Left renal pelvis (tissue), 4 donors: ENCODE measurements around the gene BNIP5. TPM values are rescaled to one million over a fixed set of nuclear protein-coding genes. Genes with fewer than 3 reads are reported as not detected.

ENCODE experiments used
- DNase-seq, 4 donors: peaks; one replicate each; pipeline ENCODE4 v3.0.0-alpha.2; 2013; ENCODE audit warnings: low read depth in 4 of 4, low spot score in 3 of 4
- polyA plus RNA-seq, 4 donors: library from polyadenylated mRNA; unstranded; fragments of 120-200 nt; gene quantifications; one replicate each; pipeline ENCODE4 v1.2.1, GENCODE V29; 2013; ENCODE audit not compliant: insufficient read length in 4 of 4

The BNIP5 gene
- polyA plus RNA-seq, 4 donors: 0.04 to 0.19 (median 0.16) TPM

DNA sequence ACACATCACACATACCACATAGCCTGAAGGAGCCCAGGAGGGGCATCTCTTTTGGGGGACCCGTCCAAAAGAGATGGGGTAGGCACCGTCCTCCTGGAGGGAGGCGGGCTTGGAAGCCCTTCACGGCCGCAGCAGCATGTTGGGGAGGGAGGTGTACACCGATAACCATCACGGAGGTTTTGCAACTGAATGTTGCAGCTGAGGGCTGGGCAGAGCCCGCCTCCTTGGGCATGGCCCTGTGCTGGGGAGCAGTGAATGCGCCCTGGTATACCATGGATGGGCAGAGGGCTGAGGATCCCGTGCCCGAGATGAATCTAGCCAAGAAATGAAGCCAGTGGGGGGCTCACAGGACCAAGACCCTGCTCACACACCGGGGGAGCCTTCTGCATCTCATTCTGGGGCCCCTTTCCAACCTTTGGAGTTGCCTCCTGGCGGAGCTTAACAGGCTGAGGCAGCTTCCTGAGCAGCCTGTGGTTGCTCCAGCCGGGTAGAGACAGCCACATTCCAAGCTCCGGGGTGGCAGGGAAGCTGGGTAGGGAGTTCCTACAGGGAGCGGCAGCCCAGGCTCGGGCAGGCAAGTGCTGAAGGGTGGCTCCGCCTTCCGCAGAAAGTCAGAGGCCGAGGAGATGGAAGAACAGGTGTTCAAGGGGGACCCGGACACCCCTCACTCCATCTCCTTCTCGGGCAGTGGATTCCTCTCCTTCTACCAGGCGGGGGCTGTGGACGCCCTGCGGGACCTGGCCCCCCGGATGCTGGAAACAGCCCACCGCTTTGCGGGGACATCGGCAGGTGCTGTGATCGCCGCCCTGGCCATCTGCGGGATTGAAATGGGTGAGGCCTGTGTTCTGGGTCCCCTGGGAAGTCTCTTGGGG lies 66.6 kb downstream of the BNIP5 start, which contains the start of gene PNPLA1:
Gene PNPLA1 (plus strand): TSS at position 227 of the 872 bp plus-strand sequence. CDS start 400 bp downstream, at position 627.
- DNase-seq: no peak

DNA sequence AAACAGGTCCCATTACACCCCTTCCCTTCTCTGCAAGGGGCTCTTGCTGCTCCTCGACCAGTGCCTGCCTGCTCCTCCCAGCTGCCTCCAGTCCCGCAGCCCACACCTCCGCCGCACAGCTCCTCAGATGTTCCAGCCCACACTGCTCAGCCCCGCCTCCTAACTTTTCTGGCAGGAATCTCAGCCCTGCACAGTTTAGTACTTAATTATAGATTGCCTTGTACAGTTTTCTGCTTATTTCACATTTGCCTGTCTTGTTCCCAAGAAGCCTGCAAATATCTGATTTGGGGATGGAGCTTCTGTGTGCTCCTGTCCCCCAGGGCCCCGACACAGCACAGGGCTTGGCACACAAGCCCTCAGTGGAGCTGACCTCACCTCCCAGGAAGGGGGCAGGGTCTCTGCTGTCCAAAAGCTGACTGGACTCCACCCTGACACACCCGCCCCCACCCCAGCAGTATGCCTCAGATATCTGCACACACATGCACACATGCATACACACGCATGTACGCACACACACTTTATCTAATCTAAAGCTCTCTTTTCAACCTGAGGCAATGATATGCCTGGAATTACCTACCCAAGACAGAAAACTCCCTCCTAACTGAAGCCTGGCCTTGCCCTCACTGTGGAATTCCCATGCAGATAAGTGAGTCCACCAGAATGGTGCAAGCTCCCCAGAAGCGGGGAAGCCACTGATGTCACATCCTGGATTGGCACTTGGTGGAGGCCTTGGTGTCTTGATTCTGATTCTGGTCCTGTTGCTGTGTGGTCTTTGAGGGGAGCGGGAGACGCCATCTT lies 68.0 kb downstream of the BNIP5 start:
- no peak for DNase-seq

DNA sequence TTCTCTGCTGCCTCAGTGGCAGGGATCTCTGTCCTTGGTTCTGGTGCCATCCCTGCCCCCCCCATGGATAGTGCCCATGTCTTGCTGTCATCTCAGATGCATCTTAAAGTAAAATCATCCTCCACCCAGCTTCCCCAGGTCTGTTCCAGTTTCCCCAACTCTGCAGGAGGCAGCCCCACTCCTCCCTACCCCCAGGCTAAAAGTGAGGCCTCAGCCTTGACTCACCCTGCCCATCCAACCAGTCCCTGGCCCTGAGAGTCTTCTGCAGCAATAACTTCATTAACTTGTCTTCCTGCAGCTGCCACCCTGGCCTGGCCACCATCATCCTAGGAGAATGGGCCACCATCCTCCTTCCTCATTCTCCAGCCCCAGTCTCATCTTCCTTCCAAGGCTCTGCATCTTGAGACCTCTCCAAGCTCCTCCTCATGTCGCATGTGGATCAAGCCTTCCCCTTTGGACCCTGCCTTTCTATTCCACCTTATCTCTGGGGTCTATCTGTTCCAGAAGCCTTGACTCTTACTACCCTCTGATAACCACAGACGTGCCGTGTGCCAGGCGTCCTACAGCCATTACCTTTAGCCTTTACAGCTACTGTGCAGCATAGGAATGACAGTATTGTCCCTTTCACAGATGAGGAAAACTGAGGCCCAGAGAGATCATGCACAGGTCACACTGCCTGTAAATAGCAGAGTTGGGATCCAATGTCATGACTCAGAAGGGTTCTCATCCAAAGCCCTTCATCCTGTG lies 68.8 kb downstream of the BNIP5 start:
- no peak for DNase-seq

DNA sequence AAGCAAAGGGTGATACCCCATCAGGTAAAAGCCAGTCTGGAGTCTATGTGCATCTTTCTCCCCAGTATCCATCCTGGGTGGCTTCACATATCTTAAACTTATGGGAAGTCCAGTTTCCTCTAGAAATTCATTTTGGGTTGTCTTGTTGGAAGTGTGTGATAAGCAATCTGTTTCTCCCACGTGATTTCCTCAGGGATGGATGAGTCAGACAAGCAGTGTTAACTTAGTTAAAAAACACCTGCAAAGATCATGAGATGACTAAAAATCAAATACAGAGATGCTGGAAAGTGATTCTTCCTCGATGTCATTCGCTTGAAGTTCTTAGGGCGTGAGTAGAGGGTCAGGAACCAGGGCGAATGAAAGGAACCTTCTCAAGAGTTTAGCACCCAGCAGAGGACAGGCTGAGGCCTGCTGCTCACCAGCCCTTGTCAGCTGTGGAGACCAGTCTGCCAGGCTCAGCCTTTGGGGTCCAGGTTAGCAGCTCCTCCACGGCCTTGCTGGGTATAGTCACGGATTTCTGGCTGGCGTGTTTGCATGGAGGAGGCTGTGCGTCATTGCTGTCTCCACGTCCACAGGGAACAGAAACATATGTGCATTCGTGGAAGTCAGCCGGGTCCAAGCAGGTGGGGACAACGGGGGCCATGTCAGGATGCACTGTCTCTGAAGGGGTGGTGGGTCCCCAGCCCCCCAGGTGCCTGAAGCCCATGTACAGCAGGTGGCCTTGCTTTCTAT lies 69.6 kb downstream of the BNIP5 start:
- DNase-seq: no peak

Other genes starting within 250 kb of the BNIP5 start
- 10 to 100 TPM in 3 of 4 donors, 1 to 10 TPM in 1; 6.5 to 27.6 (median 19.6) TPM for gene MAPK13, start 206.4 kb downstream of the BNIP5 start, polyA plus RNA-seq
- 10 to 100 TPM; 44.8 to 54.8 (median 46.7) TPM for gene BRPF3, start 140.1 kb downstream of the BNIP5 start, polyA plus RNA-seq
- 1 to 10 TPM in 3 of 4 donors, under 1 TPM in 1; 0.11 to 2.7 (median 2.4) TPM for gene PNPLA1, start 66.8 kb downstream of the BNIP5 start, polyA plus RNA-seq
- gene ETV7, start 50.8 kb upstream of the BNIP5 start, polyA plus RNA-seq: under 1 TPM in 3 of 4 donors, not detected in 1; 0.10 to 0.36 (median 0.11) TPM
- under 1 TPM in 2 of 4 donors, not detected in 2; 0.10 to 0.15 TPM for gene PXT1, start 106.0 kb upstream of the BNIP5 start, polyA plus RNA-seq
- gene KCTD20, start 106.1 kb upstream of the BNIP5 start, polyA plus RNA-seq: 10 to 100 TPM; 46.7 to 85.6 (median 52.5) TPM
- gene STK38, start 210.6 kb upstream of the BNIP5 start, polyA plus RNA-seq: 10 to 100 TPM; 47.6 to 58.2 (median 53.8) TPM